ENCODE results near the gene IFI44. TPM values are rescaled to one million over a fixed set of nuclear protein-coding genes. Genes with fewer than 3 reads are reported as not detected.

IFI44 gene
- total and polyA plus RNA-seq, 2 of the 13 experiments (the other 11 are each of a cell fraction or from before 2014, with no cell fraction given), result not detected

DNA sequence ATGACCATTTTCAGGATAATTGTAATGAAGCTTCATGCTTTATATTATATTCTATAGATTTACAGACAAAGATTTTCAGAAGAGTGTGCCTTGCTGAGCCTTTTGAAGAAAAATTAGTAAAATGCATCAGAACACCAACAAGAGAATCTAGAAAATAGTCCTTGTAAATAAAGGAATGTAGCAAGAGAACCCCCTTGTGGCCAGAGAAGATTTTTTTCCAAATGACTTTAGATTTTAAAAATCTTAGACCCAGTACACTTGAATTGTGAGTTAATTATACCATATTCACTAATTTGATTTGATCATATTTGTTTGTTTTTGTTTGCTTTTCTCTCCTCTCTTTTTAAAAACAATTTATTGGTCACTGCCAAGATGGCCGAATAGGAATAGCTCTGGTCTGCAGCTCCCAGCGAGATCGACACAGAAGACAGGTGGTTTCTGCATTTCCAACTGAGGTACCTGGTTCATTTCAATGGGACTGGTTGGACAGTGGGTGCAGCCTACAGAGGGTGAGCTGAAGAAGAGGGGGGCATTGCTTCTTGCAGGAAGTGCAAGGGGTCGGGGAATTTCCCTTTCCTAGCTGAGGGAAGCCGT is 42.2 kb upstream of the IFI44 start:
- Histone ChIP-seq H3K9ac (ENCODE audit: insufficient read depth, low read depth, low read length) (peak overlapping the region; percentile 30; the same call in 1 of the 2 replicates), H3K36me3 (replicated peaks in 1 of 2; ENCODE audit: control insufficient read depth in 1 of 2, insufficient read depth in 2 of 2, low read length in 2 of 2) (no peaks in the 10 kb centered on the region), H3K4me2 (ENCODE audit: low read depth, low read length) (peak overlapping the region; percentile 80), H3K9me3 (ENCODE audit: low read length) (no peaks in the 10 kb centered on the region), H2AFZ (ENCODE audit: low read length) (no peak overlapping the region), H3K4me3 (replicated peaks in 1 of 3; ENCODE audit: insufficient read depth in 1 of 3, low read depth in 2 of 3, low read length in 3 of 3) (peak overlapping the region; percentile 35 to 67 (median 54); a peak in 5 of 6 replicates), H3K27me3 (ENCODE audit: control insufficient read depth in 1 of 2, insufficient read depth in 2 of 2, low read length in 2 of 2) (no peaks in the 10 kb centered on the region), H3K27ac (ENCODE audit: extremely low read length, insufficient read depth, low read length) (no peak overlapping the region), H4K20me1 (ENCODE audit: insufficient read depth, low read length) (no peaks in the 10 kb centered on the region), H3K79me2 (ENCODE audit: insufficient read depth, low read length) (no peaks in the 10 kb centered on the region), H3K4me1 (ENCODE audit: insufficient read depth, low read length) (peaks cover 16% of the 10 kb centered on the region; the same call in 1 of the 2 replicates)
- POLR2A ChIA-PET, result no interaction called here
- no TSS peak for BruUV-seq (replicated peaks)
- TF ChIP-seq, protein P1, sequence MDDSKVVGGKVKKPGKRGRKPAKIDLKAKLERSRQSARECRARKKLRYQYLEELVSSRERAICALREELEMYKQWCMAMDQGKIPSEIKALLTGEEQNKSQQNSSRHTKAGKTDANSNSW (CRISPR knock-in tag; IDR thresholded peaks at IDR 0.05; ENCODE audit: borderline replicate concordance), result no peak
- TF ChIP-seq REPIN1 (CRISPR knock-in tag; IDR thresholded peaks at IDR 0.05; ENCODE audit: borderline replicate concordance, low read depth) (no peak), STAG1 (CRISPR knock-in tag; IDR thresholded peaks at IDR 0.05) (peak; percentile 46), ZNF512 (CRISPR knock-in tag; IDR thresholded peaks at IDR 0.05) (no peak), SMC3 (IDR thresholded peaks at IDR 0.05; ENCODE audit: low read length) (0 out of 2 replicates have a peak, but pooled peaks have one; percentile 9)
- no peak for DNase-seq (ENCODE audit: low spot score)
- CTCF ChIA-PET (ENCODE audit: low intra/inter-chr PET ratio, low total read pairs), result interaction anchor here (1.6 to 1.7 kb wide), 2 partner anchors 462 to 477 kb away, joined by 5 to 8 read pairs; no protein-coding TSS in a partner anchor
- intact Hi-C loops (cut with micrococcal nuclease; ENCODE audit: unreplicated experiment), result loop anchor here (1.0 kb wide), 1 partner anchor 462 kb away; no protein-coding TSS in a partner anchor
- FAIRE-seq, result peak; percentile 40
- peak; percentile 67 for ATAC-seq
- in situ Hi-C loops (cut with HindIII; ENCODE audit: extremely low pct_ligation_motif_present, low pct_unique_long_range_greater_than_20kb), result loop anchor here (10.0 kb wide), 1 partner anchor 463 kb away; no protein-coding TSS in a partner anchor
- 29% methylated on average over 5 of the region's 5 CpGs for WGBS (ENCODE audit: low lambda C conversion rate)

All from HepG2 (cell line).